ENCODE data around the gene SMPD4. TPM values are rescaled to one million over a fixed set of nuclear protein-coding genes. Genes with fewer than 3 reads are reported as not detected.
"Not testable (repeated sequence)": the region's sequence is repeated elsewhere in the genome, so short reads cannot be mapped to it uniquely, and the experiment has no call there.

The SMPD4 gene, protein sequence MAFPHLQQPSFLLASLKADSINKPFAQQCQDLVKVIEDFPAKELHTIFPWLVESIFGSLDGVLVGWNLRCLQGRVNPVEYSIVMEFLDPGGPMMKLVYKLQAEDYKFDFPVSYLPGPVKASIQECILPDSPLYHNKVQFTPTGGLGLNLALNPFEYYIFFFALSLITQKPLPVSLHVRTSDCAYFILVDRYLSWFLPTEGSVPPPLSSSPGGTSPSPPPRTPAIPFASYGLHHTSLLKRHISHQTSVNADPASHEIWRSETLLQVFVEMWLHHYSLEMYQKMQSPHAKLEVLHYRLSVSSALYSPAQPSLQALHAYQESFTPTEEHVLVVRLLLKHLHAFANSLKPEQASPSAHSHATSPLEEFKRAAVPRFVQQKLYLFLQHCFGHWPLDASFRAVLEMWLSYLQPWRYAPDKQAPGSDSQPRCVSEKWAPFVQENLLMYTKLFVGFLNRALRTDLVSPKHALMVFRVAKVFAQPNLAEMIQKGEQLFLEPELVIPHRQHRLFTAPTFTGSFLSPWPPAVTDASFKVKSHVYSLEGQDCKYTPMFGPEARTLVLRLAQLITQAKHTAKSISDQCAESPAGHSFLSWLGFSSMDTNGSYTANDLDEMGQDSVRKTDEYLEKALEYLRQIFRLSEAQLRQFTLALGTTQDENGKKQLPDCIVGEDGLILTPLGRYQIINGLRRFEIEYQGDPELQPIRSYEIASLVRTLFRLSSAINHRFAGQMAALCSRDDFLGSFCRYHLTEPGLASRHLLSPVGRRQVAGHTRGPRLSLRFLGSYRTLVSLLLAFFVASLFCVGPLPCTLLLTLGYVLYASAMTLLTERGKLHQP
- total RNA-seq: 10 to 100 TPM; 70.9 to 71.3 TPM

DNA sequence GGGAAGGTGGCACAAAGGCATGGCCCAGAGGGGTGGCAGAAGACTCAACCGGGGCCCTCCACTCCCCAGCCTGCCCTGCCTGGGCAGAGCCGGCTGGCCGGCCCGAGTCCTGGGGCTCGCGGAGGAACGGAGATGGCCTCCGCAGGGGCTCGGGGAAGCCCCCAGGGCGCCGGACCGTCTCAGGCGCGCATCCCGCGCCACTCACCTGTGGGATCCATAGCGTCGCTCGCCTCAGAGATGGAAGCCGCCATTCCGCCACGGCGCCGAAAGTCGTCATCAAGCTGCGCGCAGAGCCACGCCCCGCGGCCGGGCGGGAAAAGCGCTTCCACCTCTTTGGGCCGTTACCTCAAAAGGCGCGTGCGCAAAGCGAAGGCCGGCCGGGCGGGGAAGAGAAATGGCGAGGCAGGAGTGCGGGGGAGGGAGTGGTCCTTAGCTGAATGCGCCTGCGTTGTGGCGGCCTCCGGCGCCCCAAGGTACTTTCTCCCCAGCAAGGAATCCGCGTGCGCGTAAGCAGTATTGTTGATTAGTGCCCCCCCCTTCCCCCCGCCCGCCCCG is at the start of gene SMPD4:
Gene SMPD4 (minus strand): TSS at position 278 of the 555 bp plus-strand sequence. CDS start 5,010 bp downstream, outside the sequence.
- CTCF ChIA-PET: interaction anchor here (0.7 to 2.4 kb wide), 7 partner anchors 12 to 196 kb away, joined by 3 to 27 read pairs (median 3); partner anchors contain the start of gene IMP4
- Mint-ChIP-seq H3K27me3 (no peaks in the 10 kb centered on the region), H3K9me3 (no peaks in the 10 kb centered on the region), H3K36me3 (ENCODE audit: low read depth) (peaks cover 9% of the 10 kb centered on the region), H3K27ac (peak within 1 kb of the TSS; percentile 99), H3K4me3 (peak within 1 kb of the TSS; percentile 91), H3K4me1 (peaks cover 28% of the 10 kb centered on the region)
- DNase-seq: peak; percentile 96
- POLR2A ChIA-PET: interaction anchor here (0.8 kb wide), 1 partner anchor 195 kb away, joined by 3 read pairs; no protein-coding TSS in a partner anchor

DNA sequence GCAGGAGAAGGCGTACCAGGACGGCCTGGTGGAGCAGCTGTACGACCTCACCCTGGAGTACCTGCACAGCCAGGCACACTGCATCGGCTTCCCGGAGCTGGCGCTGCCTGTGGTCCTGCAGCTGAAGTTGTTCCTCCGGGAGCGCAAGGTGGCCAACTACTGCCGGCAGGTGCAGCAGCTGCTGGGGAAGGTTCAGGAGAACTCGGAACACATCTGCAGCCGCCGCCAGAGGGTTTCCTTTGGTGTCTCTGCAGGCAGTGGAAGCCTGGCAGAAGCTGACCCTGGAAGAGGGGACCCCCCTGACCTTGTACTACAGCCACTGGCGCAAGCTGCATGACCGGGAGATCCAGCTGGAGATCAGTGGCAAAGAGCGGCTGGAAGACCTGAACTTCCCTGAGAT is 49.5 kb upstream of the SMPD4 start:
- H3K27ac Mint-ChIP-seq; H3K4me3 Mint-ChIP-seq; CTCF ChIA-PET; POLR2A ChIA-PET; H3K9me3 Mint-ChIP-seq; H3K36me3 Mint-ChIP-seq (ENCODE audit: low read depth); DNase-seq; H3K4me1 Mint-ChIP-seq; H3K27me3 Mint-ChIP-seq: not testable (repeated sequence)

DNA sequence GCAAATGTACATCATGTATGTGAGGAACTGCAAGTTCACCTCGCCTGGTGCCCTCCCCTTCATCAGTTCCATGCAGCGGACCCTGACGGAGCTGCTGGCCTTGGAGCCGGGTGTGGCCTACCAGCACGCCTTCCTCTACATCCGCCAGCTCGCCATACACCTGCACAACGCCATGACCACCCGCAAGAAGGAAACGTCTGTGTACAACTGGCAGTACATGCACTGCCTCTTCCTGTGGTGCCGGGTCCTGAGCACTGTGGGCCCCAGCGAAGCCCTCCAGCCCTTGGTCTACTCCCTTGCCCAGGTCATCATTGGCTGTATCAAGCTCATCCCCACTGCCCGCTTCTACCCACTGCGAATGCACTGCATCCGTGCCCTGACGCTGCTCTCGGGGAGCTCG is 49.0 kb upstream of the SMPD4 start:
- CTCF ChIA-PET: not testable (repeated sequence)

DNA sequence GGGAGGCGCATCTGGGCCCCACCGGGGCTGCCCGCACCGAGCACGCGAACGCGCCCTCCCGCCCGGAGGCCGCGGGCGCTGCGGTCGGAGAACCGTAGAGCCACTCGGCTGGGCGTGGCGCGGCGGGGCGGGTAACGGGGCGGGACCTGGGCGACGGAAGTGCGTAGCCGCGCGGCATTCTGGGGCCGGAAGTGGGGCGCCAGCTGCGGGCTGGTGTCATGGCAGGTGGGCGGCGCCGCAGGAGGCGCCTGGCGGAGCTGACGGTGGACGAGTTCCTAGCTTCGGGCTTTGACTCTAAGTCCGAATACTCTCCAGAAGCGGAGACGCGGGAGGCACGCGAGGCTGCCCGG is 47.7 kb upstream of the SMPD4 start:
- H3K4me3 Mint-ChIP-seq; H3K9me3 Mint-ChIP-seq; CTCF ChIA-PET; H3K27ac Mint-ChIP-seq; POLR2A ChIA-PET; H3K4me1 Mint-ChIP-seq; H3K36me3 Mint-ChIP-seq (ENCODE audit: low read depth); H3K27me3 Mint-ChIP-seq: not testable (repeated sequence)
- DNase-seq: peak; percentile 31

More for the DNA sequence above, 49.0 kb upstream of the SMPD4 start:
- POLR2A ChIA-PET; DNase-seq; H3K36me3 Mint-ChIP-seq (ENCODE audit: low read depth); H3K9me3 Mint-ChIP-seq; H3K27me3 Mint-ChIP-seq; H3K4me3 Mint-ChIP-seq; H3K27ac Mint-ChIP-seq; H3K4me1 Mint-ChIP-seq: not testable (repeated sequence)

DNA sequence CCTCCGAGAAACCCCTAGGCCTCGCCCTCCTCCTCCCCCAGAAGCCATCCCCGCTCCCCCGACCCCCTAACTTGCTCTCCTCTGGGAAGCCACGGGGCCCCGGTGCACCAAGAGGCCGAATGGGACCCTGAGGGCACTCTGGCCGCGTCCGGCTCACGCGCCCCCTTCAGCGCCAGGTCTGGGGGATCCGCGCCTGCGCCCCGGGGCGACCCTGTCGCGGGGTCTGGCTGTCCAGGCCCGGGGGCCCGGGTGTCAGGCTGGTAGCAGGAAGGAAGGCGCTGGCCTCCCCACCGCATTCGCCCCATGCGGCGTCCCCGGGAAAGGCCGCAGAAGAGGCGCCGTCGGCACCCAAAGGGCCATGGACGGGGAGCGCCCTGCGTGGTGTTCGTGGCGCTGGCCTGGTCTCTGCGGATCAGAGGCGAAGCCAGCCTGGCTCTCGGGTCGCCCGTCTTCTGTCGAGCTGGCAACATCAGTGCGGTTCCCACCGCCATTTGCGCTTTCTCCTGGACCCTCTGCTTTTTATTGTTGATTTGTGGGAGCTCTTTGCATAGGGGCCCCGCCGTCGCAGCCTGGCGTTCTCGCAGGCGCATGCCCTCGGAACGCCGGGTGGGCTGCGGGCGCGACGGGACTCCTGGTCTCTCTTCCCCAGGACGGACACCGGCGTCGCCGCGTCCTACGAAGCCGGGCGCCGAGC is 47.2 kb upstream of the SMPD4 start:
- CTCF ChIA-PET; DNase-seq; H3K27ac Mint-ChIP-seq; H3K36me3 Mint-ChIP-seq (ENCODE audit: low read depth); H3K4me3 Mint-ChIP-seq; H3K27me3 Mint-ChIP-seq; H3K9me3 Mint-ChIP-seq; POLR2A ChIA-PET; H3K4me1 Mint-ChIP-seq: not testable (repeated sequence)

DNA sequence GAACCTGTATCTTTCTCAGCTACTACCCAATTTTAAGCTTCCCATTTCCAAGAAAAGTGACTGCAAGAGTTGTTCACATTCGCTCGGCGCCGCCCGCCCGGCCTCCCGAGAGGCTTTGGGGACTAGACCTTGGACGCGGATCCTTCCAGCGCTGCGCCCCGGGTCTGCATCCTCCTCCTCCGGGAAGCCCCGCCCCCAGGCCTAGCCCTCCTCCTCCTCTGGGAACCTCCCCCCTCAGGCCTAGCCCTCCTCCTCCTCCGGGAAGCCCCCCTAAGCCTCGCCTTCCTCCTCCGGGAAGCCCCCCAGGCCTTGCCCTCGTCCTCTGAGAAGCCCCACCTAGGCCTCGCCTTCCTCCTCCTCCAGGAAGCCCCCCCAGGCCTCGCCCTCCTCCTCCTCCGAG is 46.6 kb upstream of the SMPD4 start:
- H3K4me1 Mint-ChIP-seq, H3K27me3 Mint-ChIP-seq: not testable (repeated sequence)

DNA sequence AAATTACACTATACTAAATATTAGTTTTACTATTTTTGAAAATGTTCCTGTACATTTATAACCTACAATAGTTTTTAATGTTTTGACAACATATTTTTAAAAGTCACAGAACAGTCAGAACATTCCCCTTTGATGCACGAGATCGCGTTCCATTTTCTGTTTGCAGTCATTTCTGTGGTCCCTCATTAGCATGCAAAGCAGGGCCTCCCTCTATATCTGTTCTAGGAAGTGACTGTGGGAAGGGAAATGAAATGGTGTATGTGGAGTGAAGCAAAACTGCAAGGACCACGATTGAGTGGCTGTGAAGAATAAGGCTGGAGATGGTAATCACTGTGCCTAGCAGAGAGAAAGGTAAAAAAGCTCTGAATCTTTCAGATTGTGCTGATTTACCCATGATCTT is 41.1 kb upstream of the SMPD4 start:
- POLR2A ChIA-PET; H3K27ac Mint-ChIP-seq; H3K9me3 Mint-ChIP-seq; DNase-seq; H3K4me3 Mint-ChIP-seq; H3K36me3 Mint-ChIP-seq (ENCODE audit: low read depth); CTCF ChIA-PET; H3K4me1 Mint-ChIP-seq: not testable (repeated sequence)
- H3K27me3 Mint-ChIP-seq: peaks cover 12% of the 10 kb centered on the region

More for the DNA sequence above, 46.6 kb upstream of the SMPD4 start:
- H3K36me3 Mint-ChIP-seq (ENCODE audit: low read depth); DNase-seq; CTCF ChIA-PET; H3K4me3 Mint-ChIP-seq; H3K9me3 Mint-ChIP-seq; POLR2A ChIA-PET: not testable (repeated sequence)
- peak overlapping the region; percentile 25 for H3K27ac Mint-ChIP-seq

DNA sequence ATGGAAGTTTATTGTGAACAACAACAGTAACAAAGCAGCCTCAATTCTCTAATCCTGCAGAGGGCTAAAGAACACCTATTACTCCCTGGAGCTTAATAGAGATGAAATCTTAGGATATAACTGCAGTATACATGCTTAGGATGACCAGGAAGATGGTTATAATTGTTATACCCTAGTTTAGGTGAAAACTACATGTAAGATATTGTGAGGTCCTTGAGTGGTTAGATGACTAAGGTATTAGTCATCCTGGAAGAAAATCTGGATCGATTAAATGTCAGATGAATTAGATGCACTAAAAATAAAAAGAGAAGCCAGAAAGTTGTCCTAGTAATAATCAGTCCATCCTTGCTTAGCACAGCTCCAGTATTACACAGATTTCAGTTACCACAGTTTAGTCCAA is 39.1 kb upstream of the SMPD4 start:
- POLR2A ChIA-PET; H3K4me1 Mint-ChIP-seq; DNase-seq; CTCF ChIA-PET; H3K36me3 Mint-ChIP-seq (ENCODE audit: low read depth); H3K9me3 Mint-ChIP-seq; H3K27ac Mint-ChIP-seq; H3K4me3 Mint-ChIP-seq: not testable (repeated sequence)
- H3K27me3 Mint-ChIP-seq: peaks cover 24% of the 10 kb centered on the region

DNA sequence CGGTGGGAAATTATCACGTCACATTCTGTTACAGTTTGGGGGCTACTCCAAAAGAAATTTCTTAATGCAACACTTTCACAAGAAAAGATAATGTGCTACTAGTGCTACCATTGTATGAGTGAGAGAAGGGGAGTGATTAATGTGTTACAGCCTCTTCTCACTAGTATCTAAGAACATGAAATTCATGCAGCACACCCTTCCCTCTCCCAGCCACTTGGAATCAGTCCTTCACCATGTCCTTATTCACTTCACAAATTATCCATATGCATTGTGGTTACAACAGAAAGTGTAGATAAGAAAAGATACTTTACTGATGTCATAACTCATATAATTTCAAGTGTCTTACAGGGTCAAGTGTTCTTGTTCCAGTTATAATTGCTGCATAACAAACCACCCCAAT is 37.7 kb upstream of the SMPD4 start:
- POLR2A ChIA-PET; H3K27ac Mint-ChIP-seq; H3K4me1 Mint-ChIP-seq; H3K9me3 Mint-ChIP-seq; H3K4me3 Mint-ChIP-seq; H3K36me3 Mint-ChIP-seq (ENCODE audit: low read depth); CTCF ChIA-PET; DNase-seq: not testable (repeated sequence)
- peaks cover 28% of the 10 kb centered on the region for H3K27me3 Mint-ChIP-seq

DNA sequence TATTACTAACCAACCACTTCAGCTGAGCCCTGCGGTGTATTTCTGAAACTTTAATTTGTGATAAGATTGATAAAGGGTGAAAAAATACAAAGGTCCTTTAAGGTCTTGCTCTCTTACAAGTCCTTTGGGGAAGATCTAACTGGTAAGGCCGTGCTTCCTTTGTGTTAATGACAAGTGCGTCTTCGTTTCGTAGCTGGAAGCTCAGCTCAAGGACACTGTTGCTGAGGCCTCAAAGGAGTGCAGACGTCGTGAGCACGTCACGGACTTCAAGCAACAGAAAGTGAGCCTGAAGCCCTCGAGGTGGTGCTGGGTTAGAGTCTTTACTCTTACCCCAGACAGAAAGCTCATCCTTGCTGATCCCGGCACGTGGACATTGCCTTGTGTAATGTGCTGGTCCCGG is 25.6 kb upstream of the SMPD4 start:
- peaks cover 11% of the 10 kb centered on the region for H3K27me3 Mint-ChIP-seq
- POLR2A ChIA-PET; H3K27ac Mint-ChIP-seq; H3K4me3 Mint-ChIP-seq; H3K36me3 Mint-ChIP-seq (ENCODE audit: low read depth); H3K4me1 Mint-ChIP-seq; CTCF ChIA-PET; DNase-seq; H3K9me3 Mint-ChIP-seq: not testable (repeated sequence)

DNA sequence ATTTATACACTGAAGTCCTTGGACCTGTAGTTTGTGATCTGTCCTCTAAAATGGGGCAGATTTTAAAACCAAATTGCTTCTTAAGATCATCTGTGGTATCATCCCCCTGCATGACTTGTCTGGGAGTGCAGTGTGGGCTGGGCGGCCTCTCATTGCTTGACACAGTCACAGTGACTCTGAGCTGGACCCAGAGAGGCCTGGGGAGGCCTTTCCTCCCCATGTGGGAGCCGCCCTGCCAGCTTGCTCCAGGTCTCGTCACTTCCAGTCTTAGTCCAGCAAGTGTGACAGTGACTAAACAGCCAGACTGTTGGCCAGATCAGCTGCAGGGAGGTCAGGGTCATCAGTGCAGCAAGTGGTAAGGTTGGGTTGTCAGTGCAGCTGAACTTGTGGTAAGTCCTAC is 21.7 kb upstream of the SMPD4 start:
- H3K27ac Mint-ChIP-seq; CTCF ChIA-PET; H3K4me1 Mint-ChIP-seq; POLR2A ChIA-PET; H3K9me3 Mint-ChIP-seq; DNase-seq; H3K36me3 Mint-ChIP-seq (ENCODE audit: low read depth); H3K4me3 Mint-ChIP-seq; H3K27me3 Mint-ChIP-seq: not testable (repeated sequence)

DNA sequence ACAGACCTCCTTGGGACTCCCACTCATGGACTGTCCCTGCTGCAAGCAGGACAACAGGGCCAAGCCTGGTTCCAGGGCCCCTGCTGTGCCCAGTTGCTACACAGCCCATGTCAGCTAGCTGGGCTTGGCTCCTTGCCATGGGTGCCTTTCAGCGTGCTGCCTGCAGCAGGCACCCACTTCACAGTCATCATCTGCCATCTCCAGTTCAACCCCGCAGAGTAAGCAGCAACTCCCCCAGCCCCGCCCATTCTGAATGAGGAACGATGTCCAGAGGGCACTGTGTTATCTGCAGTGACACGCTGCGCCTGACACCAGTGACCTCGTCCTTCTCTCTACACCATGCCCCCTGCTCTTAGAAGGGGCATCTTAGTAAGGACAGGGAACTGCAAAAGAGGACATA is 21.1 kb upstream of the SMPD4 start:
- DNase-seq; H3K4me1 Mint-ChIP-seq; H3K9me3 Mint-ChIP-seq; CTCF ChIA-PET; H3K27ac Mint-ChIP-seq; H3K4me3 Mint-ChIP-seq; H3K36me3 Mint-ChIP-seq (ENCODE audit: low read depth); POLR2A ChIA-PET; H3K27me3 Mint-ChIP-seq: not testable (repeated sequence)

DNA sequence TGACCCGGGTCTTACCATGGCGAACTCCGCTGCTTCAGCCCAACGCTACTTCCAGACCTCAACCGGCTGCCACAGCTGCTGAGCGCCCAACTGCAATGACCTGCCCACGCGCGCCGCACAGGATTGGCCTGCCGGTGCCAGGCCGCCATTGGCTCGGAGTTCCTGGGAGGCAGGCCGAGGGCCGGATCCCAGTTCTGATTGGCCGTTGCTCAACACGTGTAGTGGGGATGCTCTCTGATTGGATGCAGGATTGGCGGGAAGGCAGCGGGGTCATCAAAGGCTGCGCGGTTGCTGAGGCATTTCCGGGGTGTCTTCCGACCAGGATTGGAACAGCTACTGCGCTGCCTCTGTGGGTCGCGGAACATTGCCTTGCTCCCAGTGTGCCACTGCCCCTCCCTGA is 16.9 kb upstream of the SMPD4 start, which contains the start of gene TUBA3E:
Gene TUBA3E (minus strand): TSS at position 97 of the 400 bp plus-strand sequence. CDS start 79 bp downstream, at position 18.
- Mint-ChIP-seq H3K4me3 (no peak within 1 kb of the TSS), H3K4me1 (no peaks in the 10 kb centered on the region), H3K36me3 (ENCODE audit: low read depth) (no peaks in the 10 kb centered on the region), H3K9me3 (no peaks in the 10 kb centered on the region), H3K27me3 (no peaks in the 10 kb centered on the region), H3K27ac (no peak within 1 kb of the TSS)
- no peak for DNase-seq
- ChIA-PET CTCF (no interaction called here), POLR2A (no interaction called here)

All from activated CD4-positive, alpha-beta T cell treated with anti-CD3 and anti-CD28 coated beads, Interleukin-2, amount 10 ng/mL, durations not matched to agents 7 days and 5 days (primary cell).